Choroid plexus epithelial cell (primary cell): ENCODE results near the gene GPX3.

Experiments
- DNase-seq: peaks from one replicate; pipeline ENCODE4 v3.0.0-alpha.2; 2010; ENCODE audit warnings: low read depth
- H3K4me3 ChIP-seq: 2 replicates; pipeline ENCODE4 v1.5.1; 2011; ENCODE audit warnings: low read depth, mild to moderate bottlenecking, control low read depth, low read length, moderate library complexity
- TF ChIP-seq, protein P1 (sequence below): conservative IDR thresholded peaks from 2 replicates; pipeline ENCODE4 v1.5.1; 2011; ENCODE audit warnings: low read depth, mild to moderate bottlenecking, control low read depth, inconsistent platforms, low read length, moderate library complexity

The GPX3 gene

DNA sequence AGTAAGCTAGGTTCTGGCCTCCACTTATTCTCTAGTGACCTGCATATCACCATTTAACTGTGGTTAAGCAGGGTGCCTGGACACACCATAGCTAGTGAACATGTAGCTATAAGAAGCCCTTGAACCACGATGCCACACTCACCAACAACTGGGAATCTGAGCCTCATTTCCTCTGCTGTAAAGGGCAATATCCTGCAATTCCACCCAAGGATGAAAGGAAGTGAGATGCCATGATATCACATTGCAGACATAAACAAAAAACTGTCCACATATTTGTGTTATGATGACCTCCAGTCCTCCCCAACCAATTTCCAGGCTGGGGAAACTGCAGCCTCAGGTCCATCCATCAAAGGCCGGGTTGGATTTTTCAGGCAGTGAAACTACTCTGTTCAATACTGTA is 50.1 kb downstream of the GPX3 start:
- TF ChIP-seq, protein P1, sequence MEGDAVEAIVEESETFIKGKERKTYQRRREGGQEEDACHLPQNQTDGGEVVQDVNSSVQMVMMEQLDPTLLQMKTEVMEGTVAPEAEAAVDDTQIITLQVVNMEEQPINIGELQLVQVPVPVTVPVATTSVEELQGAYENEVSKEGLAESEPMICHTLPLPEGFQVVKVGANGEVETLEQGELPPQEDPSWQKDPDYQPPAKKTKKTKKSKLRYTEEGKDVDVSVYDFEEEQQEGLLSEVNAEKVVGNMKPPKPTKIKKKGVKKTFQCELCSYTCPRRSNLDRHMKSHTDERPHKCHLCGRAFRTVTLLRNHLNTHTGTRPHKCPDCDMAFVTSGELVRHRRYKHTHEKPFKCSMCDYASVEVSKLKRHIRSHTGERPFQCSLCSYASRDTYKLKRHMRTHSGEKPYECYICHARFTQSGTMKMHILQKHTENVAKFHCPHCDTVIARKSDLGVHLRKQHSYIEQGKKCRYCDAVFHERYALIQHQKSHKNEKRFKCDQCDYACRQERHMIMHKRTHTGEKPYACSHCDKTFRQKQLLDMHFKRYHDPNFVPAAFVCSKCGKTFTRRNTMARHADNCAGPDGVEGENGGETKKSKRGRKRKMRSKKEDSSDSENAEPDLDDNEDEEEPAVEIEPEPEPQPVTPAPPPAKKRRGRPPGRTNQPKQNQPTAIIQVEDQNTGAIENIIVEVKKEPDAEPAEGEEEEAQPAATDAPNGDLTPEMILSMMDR: no peak
- DNase-seq: no peak
- no peak overlapping the region for H3K4me3 ChIP-seq

DNA sequence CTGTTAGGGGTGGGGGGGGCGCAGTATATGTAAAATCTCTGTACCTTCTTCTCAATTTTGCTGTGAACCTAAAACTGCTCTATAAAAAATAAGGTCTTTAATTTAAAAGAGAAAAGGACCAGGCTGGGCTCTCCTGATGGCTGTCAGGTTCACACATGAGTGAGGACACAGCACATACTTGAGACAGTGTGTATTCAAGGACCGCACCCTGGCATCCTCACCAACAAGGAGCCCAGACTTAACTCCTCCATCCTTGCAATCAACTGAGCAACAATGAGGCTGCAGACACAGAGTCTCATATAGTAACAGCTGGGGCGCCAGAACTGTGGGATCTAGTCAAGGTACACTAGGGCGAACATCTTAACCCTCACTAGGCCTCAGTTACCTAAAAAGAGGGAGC is 50.6 kb downstream of the GPX3 start:
- no peak overlapping the region for H3K4me3 ChIP-seq
- DNase-seq: no peak
- TF ChIP-seq, protein P1: no peak

DNA sequence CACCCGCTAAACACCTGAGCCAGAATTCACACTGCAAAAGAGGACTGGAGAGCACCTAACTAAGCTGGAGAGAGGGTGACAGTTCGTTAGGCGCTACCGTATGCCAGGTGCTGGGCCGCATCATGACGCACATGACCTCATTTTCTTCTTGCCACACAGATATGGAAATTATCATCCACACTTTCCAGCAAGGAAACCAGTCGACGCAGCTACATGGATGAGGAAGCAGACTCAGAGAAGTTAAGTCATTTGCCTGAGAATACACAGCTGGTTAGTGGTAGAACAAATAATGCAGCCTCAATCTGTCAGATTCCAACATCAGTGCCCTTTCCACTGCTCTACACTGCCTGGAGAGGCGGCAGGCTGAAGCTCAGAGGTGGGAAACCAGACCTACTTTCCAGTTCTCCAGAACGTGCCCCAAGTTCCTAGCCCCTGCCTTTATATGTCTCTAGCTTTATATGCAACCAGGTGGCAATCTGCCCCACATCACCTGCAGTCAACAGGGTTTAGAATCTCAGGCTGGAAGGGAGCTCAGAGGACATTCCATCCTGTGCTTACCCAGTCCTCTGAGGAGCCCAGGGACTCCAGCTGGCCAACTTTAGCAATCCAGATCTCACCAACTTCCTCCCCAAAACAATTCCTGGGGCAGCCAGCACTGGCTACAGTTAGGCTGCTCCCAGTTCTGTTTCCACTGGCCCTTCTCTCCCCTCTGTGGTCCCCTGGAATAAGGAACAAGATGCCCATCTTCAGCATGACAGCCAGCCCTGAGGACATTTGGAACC is 51.6 kb downstream of the GPX3 start:
- no peak for DNase-seq
- TF ChIP-seq, protein P1: no peak
- H3K4me3 ChIP-seq: no peak overlapping the region

DNA sequence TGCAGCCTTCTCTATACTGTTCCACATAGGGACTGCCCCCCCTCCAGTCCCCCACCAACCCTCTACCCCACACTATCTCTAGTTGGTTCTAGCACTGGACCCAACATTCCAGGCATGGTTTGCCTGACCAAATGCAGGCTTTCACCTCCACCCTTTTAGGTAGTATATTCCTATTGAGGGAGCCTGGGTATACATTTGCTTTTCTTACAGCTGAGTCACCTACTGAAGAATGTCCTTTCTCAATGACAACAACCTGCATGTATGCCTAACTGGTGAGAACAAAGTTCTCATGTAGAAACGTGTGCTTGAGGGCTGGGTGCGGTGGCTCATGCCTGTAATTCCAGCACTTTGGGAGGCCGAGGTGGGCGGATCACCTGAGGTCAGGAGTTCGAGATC is 52.2 kb downstream of the GPX3 start:
- no peak overlapping the region for H3K4me3 ChIP-seq
- TF ChIP-seq, protein P1: no peak
- peak; percentile 78 for DNase-seq

DNA sequence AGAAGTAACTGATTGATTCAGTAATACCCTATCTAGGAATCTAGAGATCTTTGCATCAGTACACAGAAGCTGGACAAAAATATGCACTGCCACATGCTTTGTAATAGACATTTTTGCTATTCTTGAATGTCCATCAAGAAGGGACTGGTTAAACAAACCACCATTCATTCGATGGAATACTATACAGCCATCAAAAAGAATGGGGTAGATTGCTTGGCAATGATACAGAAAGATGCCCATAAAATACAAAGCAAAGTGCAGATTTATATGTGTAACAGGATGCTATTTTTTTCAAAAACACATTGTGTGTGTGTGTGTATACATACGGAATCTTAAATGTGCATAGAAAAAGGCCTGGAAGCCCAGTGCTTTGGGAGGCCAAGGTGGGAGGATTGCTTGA is 52.9 kb downstream of the GPX3 start:
- TF ChIP-seq, protein P1: no peak
- DNase-seq: no peak
- H3K4me3 ChIP-seq: no peak overlapping the region

DNA sequence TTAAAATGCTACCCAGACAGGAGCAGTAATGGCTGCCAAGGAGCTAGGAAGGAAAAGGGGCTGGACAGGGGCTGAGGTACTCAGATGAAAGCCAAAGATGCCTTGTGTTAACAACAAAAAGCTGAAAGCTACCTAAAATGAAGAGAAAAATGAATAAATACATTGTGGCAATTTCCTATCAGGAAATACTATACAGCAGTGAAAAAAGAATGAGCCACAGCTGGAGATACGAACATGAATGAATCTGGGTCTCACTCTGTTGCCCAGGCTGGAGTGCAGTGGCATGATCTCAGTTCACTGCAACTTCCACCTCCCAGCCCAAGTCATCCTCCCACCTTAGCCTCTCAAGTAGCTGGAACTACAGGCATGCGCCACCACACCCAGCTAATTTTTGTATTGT is 54.2 kb downstream of the GPX3 start:
- no peak for DNase-seq
- no peak overlapping the region for H3K4me3 ChIP-seq
- TF ChIP-seq, protein P1: no peak

DNA sequence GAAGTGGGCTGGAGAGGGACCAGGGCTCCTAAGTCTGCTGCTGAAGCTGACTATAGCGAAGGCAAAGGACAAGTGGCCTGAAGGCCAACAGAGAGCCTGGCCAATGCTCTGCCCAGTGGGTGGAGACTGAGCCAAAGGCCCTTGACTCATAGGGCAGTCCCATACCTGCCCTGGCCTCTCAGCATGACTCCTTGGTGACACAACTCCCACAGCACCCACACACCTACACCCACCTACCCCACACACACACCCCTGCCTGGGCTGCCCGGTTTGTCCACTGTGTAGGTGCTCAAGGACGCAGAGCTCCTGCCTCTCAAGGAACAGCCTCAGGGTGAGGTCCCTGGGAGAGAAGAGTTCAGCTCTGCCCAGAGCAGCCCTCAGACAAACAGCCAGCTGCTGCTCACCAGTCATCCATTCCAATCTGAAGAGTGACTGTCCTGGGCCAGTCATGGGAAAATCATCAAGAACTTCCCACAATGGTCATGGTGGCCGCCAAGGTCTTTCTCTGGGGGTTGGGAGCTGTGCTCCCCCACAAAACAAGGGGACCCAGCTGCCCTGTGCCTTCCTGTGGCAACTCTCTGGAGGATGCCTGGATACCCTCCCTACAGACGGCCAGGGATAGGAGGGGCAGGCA is 55.4 kb downstream of the GPX3 start:
- H3K4me3 ChIP-seq: no peak overlapping the region
- DNase-seq: no peak
- TF ChIP-seq, protein P1: no peak
